DMS153 treated with DMSO at 0.1 percent for 48 hours (cell line): ENCODE measurements around the gene GCK.

ENCODE experiments used
- DNase-seq: peaks from one replicate; lab custom pipeline; 2025; ENCODE audit not compliant: unreplicated experiment; lab: John Stamatoyannopoulos, UW

The GCK gene

GRCh38 chr7:44106311-44107065 lies 82.8 kb downstream of the GCK start:
- DNase-seq, result no peak

- no peak for DNase-seq
Measured at GRCh38 chr7:44105832-44106231, 83.4 kb downstream of the GCK start.

DNA sequence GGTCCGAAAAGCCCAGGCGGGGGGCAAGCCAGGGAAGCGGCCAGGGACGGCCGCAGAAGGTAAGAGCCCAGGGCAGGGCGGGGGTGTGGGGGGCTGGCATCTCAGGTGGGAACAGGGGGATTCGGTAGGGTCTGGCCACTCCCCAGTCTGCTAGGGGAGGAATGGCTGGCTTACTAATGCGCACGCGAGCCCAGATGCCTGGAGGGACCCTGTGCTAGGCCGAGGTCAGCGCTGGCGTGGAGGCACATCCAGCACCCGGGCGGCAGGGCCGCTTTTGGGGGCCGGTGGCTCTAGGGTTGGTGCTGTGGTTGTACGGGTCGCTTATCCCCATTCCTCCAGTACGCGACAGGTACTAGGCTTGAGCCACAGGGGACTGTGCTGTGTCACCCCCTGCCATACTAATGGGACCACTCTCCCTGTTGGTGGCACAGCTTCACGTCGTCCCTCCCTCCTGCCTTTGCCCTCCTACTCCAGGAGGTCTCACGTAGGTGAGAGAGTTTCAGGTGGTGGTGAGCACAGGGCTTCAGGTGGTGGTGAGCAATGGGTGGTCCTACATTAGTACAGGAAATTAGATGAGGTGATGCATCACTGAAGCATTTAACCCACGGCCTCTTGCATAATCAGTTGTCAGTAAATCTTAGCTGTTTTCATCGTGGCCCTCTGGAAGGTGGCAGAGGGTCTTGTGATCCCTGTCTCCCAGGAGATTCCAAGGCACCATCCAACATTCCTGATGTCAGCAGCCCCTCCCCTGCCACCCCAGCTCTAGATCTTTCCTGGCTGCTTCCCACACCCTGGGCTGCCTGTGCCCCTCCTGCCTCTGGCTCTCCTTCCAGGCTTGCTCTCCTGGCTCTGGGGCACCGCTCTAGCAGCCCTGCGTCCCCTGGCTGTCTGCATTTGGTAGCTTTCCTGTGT lies 84.1 kb downstream of the GCK start:
- DNase-seq, result no peak

GRCh38 chr7:44103923-44104859 lies 85.0 kb downstream of the GCK start, which contains the start of gene AEBP1:
Gene AEBP1 (plus strand): TSS chr7:44104345. CDS start chr7:44104666, 321 bp downstream.
- no peak for DNase-seq

DNA sequence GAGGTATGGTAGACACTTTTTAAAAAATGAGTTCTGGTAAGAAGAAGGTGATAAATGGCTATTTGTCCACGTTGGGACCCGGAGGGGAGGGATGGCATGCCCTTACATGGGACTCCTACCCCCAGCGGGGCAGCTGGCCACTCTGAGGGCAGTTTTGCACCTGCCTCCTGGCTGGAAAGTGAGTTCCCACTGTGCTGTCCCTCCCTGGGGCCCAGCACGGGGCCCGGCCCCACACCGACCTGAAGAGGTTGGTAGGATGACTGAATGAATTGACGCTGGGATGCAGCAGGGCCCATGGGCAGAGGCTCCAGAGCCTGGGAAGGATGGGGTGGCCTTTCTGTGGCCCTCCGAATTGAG lies 85.7 kb downstream of the GCK start:
- no peak for DNase-seq

- no peak for DNase-seq
Measured at GRCh38 chr7:44102846-44103565, 86.2 kb downstream of the GCK start.

GRCh38 chr7:44101966-44102845 lies 87.0 kb downstream of the GCK start:
- no peak for DNase-seq

GRCh38 chr7:44101303-44101965 lies 87.8 kb downstream of the GCK start:
- DNase-seq, result no peak

DNA sequence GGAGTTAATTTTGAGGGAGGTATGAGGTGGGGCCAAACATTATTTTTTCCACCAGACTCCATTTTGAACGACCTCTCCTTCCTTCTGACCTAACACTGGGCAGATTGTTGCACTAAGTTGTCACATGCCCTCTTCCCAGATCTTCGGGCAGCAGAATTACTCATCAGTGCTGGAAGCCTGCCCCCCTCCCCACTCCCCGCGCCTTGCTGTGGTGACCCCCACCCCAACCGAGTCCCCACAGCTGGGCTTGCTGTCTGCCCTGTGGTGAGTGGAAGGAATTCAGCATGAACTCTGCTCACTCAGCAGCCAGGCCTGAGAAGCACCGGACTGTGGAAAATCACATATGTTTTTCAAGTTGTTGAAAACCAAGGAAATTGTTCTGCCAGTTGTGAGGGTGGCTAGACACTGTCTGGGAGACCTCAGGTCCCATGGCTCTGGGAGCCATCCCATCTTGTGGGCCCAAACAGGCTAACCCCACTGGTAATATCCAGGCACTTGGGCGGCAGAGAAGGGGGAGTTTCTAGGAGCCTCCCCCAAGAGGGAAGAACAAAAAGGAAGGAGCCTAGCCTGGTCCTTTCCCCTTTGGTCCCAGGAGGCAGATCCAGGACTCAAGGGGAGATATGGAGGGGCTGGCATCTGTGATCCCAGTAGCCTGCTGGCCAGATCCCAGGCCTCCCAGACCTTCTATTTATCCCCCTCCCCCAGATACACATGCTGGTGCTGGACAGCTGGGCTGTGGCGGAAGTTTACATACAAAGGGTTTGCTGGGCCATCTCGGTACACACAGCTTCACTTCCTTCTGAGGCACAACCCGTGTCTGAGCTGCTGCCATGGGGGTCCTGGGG lies 88.6 kb downstream of the GCK start:
- no peak for DNase-seq

GRCh38 chr7:44099669-44100068 lies 89.6 kb downstream of the GCK start:
- DNase-seq, result no peak

DNA sequence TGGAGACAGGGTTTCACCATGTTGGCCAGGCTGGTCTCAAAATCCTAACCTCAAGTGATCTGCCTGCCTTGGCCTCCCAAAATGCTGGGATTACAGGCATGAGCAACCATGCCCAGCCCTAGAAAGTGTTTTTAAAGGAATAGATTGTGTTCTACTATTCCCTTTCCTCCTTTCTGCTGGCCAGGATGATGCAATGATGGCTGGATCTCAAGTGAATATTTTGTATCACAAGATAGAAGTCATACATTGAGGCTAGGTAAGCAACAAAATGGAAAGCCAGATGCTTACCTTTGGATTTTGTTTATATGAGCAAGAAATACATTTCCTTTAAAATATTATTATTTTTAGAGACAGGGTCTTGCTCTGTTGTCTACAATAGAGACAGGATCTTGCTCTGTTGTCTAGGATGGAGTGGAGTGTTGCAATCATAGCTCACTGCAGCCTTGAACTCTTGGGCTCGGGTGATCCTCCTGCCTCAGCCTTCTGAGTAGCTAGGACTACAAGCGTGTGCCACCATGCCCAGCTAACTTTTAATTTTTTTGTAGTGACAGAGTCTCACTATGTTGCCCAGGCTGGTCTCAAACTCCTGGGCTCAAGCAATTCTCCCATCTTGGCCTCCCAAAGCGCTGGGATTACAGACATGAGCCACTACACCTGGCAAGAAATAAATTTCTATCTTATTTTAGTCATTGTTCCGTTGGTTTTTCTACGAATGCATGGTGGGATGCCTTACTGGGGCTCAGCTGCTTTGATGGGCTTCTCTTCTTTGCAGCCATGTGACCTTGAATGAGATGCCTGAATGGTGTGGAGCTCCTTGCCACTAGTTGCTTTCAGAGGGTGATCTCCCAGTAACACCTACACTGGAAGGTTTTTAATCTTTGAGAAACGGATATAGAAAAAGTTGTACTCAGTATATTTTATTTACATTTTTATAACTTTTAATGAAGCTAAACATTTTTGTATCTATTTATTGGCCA lies 90.9 kb downstream of the GCK start:
- DNase-seq, result no peak

DNA sequence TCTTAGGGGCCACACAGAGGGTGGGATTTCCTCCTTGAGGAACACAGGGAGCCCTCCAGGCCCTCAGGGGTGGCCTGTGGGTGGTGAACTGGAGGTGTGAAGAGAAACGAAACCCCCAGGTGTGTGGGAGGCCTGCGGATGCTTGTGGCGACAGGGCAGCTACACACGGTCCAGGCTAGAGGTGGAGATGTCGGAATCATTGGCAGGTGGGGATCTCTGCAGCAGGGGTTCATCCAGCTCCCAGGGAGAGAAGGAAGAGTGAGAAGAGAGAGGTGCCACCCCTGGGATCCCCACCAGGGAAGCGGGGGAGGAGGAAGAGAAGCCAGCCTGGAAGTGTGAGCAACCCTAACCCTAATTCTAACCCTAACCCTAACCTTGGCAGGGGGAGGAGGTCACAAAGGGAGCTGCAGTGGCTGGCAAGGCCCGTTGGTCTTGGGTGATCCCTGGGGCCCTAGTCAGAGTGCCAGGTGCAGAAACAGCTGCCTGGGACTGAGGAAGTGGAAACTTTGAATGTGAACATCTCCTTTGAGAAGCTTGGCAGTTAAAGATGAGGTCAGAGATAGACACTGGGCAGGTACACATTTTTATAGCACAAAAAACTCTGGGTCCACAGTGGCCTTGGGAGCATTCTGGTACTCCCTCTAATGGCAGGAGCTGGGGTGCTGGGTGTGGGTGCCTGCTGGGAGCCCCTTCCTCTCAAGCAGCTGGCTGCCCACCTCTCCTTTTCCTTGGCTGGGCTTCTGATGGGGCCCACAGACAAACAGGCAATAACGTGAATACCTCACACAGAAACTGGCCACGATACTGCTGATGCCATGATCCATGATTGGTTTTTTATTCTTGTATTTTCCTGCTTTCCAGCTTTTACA lies 91.9 kb downstream of the GCK start:
- DNase-seq, result no peak

DNA sequence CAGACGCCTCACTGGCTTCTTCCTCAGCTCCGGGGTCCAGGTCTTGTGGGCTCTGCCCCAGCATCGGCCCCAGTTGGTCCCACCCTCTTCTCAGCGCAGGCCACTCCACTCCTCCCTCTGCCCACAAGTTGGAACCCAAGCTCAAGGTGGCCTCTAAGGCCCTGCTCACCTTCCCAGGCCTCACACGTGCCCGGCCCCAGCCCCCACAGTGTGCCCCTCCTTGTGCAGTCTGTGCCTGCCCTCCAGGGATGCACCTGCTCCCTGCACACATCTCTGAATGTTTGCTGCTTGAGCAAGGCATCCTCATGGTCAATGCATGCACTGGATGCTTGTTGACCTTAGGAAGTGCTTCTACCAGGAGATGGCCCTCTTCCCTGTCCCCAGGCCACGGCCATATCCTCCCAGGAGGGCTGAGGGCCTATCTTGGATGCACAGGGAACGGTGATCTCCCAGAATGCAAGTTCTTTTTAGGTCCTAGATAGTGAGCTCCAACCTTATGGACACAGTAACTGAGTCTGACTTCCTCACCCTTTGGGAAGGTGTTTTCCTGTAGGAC lies 92.8 kb downstream of the GCK start:
- no peak for DNase-seq

DNA sequence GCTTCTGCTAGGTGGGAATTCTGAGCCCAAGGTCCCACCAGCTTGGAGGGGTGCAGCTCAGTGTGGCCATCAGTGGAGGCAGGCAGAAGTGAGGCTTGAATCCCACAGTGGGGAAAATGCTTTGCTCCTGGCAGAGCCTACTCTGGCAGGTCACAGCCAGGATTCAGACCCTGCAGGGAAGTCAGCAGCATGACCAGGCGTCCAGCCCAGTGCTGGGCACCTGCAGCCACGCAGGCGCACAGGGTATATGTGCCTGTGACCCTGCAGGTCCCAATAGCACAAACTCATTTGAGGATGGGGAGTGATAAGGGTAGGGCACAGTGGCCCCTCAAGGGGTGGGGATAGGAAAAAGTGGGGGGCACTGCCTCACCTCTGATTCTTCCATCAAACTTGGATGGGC lies 93.5 kb downstream of the GCK start:
- no peak for DNase-seq

GRCh38 chr7:44094883-44095592 lies 94.2 kb downstream of the GCK start:
- no peak for DNase-seq
